ENCODE data around the gene SKIL. TPM values are rescaled to one million over a fixed set of nuclear protein-coding genes. Genes with fewer than 3 reads are reported as not detected.

The SKIL gene
- total and polyA plus RNA-seq, 2 donors (not counting 1 experiment from before 2014, with no cell fraction given) = 7.7 to 145 TPM

DNA sequence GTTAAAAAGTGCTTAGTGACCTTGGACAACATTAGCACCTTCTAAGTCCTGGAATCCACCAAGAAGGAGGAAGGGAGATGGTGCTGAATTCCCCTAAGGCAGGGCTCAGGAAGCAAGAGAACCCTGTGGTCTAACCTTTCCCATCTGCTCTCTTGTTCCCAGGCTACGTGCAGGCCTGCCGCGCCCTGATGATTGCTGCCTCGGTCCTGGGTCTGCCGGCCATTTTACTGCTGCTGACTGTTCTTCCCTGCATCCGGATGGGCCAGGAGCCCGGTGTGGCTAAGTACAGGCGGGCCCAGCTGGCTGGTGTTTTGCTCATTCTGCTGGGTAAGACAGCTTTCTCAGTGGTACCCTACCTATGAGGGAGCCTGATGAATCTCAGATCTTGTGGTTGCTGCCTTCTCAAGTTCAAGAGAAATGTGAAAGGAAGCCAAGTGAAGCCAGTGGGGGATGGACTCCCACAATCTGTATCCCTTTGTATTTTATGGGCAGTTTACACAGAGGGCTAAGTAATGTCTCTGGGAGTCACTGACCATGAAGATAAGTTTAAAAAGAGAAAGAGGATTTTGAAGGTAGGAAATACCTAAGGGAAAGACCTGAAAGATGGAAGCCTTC, 65.6 kb downstream of the SKIL start:
- Mint-ChIP-seq H3K4me1 (peaks cover 17% of the 10 kb centered on the region), H3K27ac (no peak overlapping the region), H3K9me3 (ENCODE audit: insufficient read depth) (no peaks in the 10 kb centered on the region), H3K27me3 (peaks cover 21% of the 10 kb centered on the region), H3K4me3 (no peak overlapping the region)
- Histone ChIP-seq H4K20me1 (ENCODE audit: control insufficient read depth, insufficient read depth, low read length, poor library complexity, severe bottlenecking) (no peaks in the 10 kb centered on the region), H3K4me3 (ENCODE audit: control extremely low read depth in 1 of 5, extremely low read depth in 1 of 5, insufficient read depth in 1 of 5, low read depth in 2 of 5, low read length in 4 of 5) (no peak overlapping the region), H3K79me2 (ENCODE audit: control insufficient read depth, insufficient read depth, low read length) (no peaks in the 10 kb centered on the region), H3K27ac (ENCODE audit: low read length in 2 of 2) (no peak overlapping the region), H3K27me3 (replicated peaks in 1 of 4; ENCODE audit: control extremely low read depth in 1 of 4, control insufficient read depth in 3 of 4, insufficient read depth in 4 of 4, low read length in 3 of 4) (peaks cover 0 to 25% (median 17%) of the 10 kb centered on the region in 4 experiments), H3K9ac (ENCODE audit: low read length) (no peak overlapping the region), H3K36me3 (replicated peaks in 1 of 2; ENCODE audit: control extremely low read depth in 1 of 2, control insufficient read depth in 1 of 2, extremely low read depth in 1 of 2, insufficient read depth in 2 of 2, low read length in 1 of 2) (no peaks in the 10 kb centered on the region), H2AFZ (ENCODE audit: insufficient read depth, low read depth, low read length, poor library complexity, severe bottlenecking) (no peak overlapping the region), H3K9me3 (ENCODE audit: control extremely low read depth in 1 of 3, control insufficient read depth in 2 of 3, insufficient read depth in 1 of 3, low read length in 2 of 3) (peaks cover 0 to 19% (median 0%) of the 10 kb centered on the region in 3 donors), H3K4me2 (replicated peaks; ENCODE audit: low read depth, low read length, poor library complexity, severe bottlenecking) (no peak overlapping the region), H3K4me1 (ENCODE audit: control insufficient read depth in 2 of 2, insufficient read depth in 2 of 2, low read length in 2 of 2) (peaks cover 21% of the 10 kb centered on the region in 2 donors)
- no peak for TF ChIP-seq CTCF (IDR thresholded peaks at IDR 0.05)
- no peak for TF ChIP-seq EZH2 (IDR thresholded peaks at IDR 0.05; ENCODE audit: borderline replicate concordance, insufficient read depth, low read depth, low read length, poor library complexity, severe bottlenecking)
- intact Hi-C loops (cut with micrococcal nuclease) = no loop called here
- ChIA-PET CTCF (no interaction called here), POLR2A (no interaction called here)
- DNase-seq (no peak), ATAC-seq (ENCODE audit: low read depth) (no peak)
- 94% methylated on average over 8 of the region's 8 CpGs for WGBS (ENCODE audit: insufficient coverage)

DNA sequence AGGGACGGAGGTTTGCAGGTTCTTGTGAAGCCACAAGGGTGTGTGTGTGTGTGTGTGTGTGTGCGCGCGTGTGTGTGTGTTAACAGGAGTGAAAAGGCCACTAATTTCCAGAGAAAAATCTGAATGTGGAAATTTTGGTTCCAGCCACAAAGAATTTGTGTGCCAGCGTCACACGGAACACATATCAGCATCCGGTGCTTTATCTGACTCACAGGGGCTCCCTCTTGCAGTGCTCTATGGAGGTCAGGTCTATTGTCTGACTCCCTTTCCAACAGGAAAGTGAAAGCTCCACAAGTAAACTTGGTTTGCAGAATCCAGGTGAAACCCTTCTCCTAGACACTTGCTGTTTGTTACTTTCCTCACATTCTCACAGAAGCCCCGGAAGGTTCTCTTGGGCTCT, 67.4 kb downstream of the SKIL start:
- CTCF ChIA-PET = no interaction called here
- H3K27ac Mint-ChIP-seq = no peak overlapping the region
- no peaks in the 10 kb centered on the region for H3K9me3 Mint-ChIP-seq (ENCODE audit: insufficient read depth)
- Histone ChIP-seq H4K20me1 (ENCODE audit: control insufficient read depth, insufficient read depth, low read length, poor library complexity, severe bottlenecking) (no peaks in the 10 kb centered on the region), H2AFZ (ENCODE audit: insufficient read depth, low read depth, low read length, poor library complexity, severe bottlenecking) (no peak overlapping the region), H3K4me1 (ENCODE audit: control insufficient read depth in 2 of 2, insufficient read depth in 2 of 2, low read length in 2 of 2) (peaks cover 5 to 6% of the 10 kb centered on the region in 2 donors), H3K9me3 (ENCODE audit: control extremely low read depth in 1 of 3, control insufficient read depth in 2 of 3, insufficient read depth in 1 of 3, low read length in 2 of 3) (peaks cover 0 to 7% (median 0%) of the 10 kb centered on the region in 3 donors), H3K27ac (ENCODE audit: low read length in 2 of 2) (no peak overlapping the region), H3K79me2 (ENCODE audit: control insufficient read depth, insufficient read depth, low read length) (no peaks in the 10 kb centered on the region), H3K27me3 (replicated peaks in 1 of 4; ENCODE audit: control extremely low read depth in 1 of 4, control insufficient read depth in 3 of 4, insufficient read depth in 4 of 4, low read length in 3 of 4) (peaks cover 0 to 8% (median 7%) of the 10 kb centered on the region in 4 experiments), H3K9ac (ENCODE audit: low read length) (no peak overlapping the region), H3K4me2 (replicated peaks; ENCODE audit: low read depth, low read length, poor library complexity, severe bottlenecking) (no peak overlapping the region), H3K4me3 (ENCODE audit: control extremely low read depth in 1 of 5, extremely low read depth in 1 of 5, insufficient read depth in 1 of 5, low read depth in 2 of 5, low read length in 4 of 5) (no peak overlapping the region), H3K36me3 (replicated peaks in 1 of 2; ENCODE audit: control extremely low read depth in 1 of 2, control insufficient read depth in 1 of 2, extremely low read depth in 1 of 2, insufficient read depth in 2 of 2, low read length in 1 of 2) (no peaks in the 10 kb centered on the region)
- POLR2A ChIA-PET = no interaction called here
- H3K4me3 Mint-ChIP-seq = no peak overlapping the region
- H3K27me3 Mint-ChIP-seq = peaks cover 14% of the 10 kb centered on the region
- ATAC-seq (ENCODE audit: low read depth) (no peak), DNase-seq (no peak)
- TF ChIP-seq EZH2 (IDR thresholded peaks at IDR 0.05; ENCODE audit: borderline replicate concordance, insufficient read depth, low read depth, low read length, poor library complexity, severe bottlenecking) (no peak), CTCF (IDR thresholded peaks at IDR 0.05) (no peak)
- WGBS (ENCODE audit: insufficient coverage) = 83% methylated on average over 7 of the region's 8 CpGs
- intact Hi-C loops (cut with micrococcal nuclease) = no loop called here
- peaks cover 5% of the 10 kb centered on the region for H3K4me1 Mint-ChIP-seq
